GM23338 (cell line): ENCODE results near the gene PLA2G5. TPM values are rescaled to one million over a fixed set of nuclear protein-coding genes. Genes with fewer than 3 reads are reported as not detected.

Experiments
- ATAC-seq: fragments of 200-7000 bp; cut with Tn5 transposase; 3 replicates; pipeline ENCODE4 v1.9.1; 2020
- DNase-seq: peaks from one replicate; pipeline ENCODE4 v3.0.0-alpha.2; 2015; ENCODE audit warnings: low spot score
- H2AFZ ChIP-seq: fragments of 200-600 bp; sonication (generic); 2 replicates; pipeline ENCODE4 v1.8.0; 2016; ENCODE audit warnings: antibody characterized with exemption, mild to moderate bottlenecking, moderate library complexity
- H3F3A ChIP-seq: fragments of 200-600 bp; sonication (generic); replicated peaks from 2 replicates; pipeline ENCODE4 v1.8.0; 2017; ENCODE audit warnings: antibody characterized with exemption, mixed run types, low read depth
- H3K27ac ChIP-seq: fragments of 200-600 bp; sonication (generic); 2 replicates; pipeline ENCODE4 v1.6.1; 2016; ENCODE audit warnings: low read depth
- H3K27me3 ChIP-seq: fragments of 200-600 bp; sonication (generic); 2 replicates; pipeline ENCODE4 v1.8.0; 2016; ENCODE audit warnings: mild to moderate bottlenecking, mixed run types, moderate library complexity; ENCODE audit not compliant: insufficient read depth
- H3K36me3 ChIP-seq: fragments of 200-600 bp; sonication (generic); 2 replicates; pipeline ENCODE4 v1.8.0; 2016; ENCODE audit warnings: mild to moderate bottlenecking; ENCODE audit not compliant: insufficient read depth
- H3K4me1 ChIP-seq: fragments of 200-600 bp; sonication (generic); 2 replicates; pipeline ENCODE4 v1.8.0; 2016; ENCODE audit warnings: mild to moderate bottlenecking, moderate library complexity; ENCODE audit not compliant: insufficient read depth
- H3K4me2 ChIP-seq: fragments of 200-600 bp; sonication (generic); 2 replicates; pipeline ENCODE4 v1.7.1; 2017; ENCODE audit warnings: mixed run types
- H3K4me3 ChIP-seq: fragments of 200-600 bp; sonication (generic); 2 replicates; pipeline ENCODE4 v1.6.1; 2016; ENCODE audit warnings: mixed run types
- H3K79me2 ChIP-seq: fragments of 200-600 bp; sonication (generic); replicated peaks from 2 replicates; pipeline ENCODE4 v1.8.0; 2017; ENCODE audit warnings: mild to moderate bottlenecking; ENCODE audit not compliant: insufficient read depth
- H3K9me2 ChIP-seq: fragments of 200-600 bp; sonication (generic); 2 replicates; pipeline ENCODE4 v1.8.0; 2017; ENCODE audit not compliant: insufficient read depth
- H4K20me1 ChIP-seq: fragments of 200-600 bp; sonication (generic); replicated peaks from 2 replicates; pipeline ENCODE4 v1.8.0; 2017; ENCODE audit warnings: mild to moderate bottlenecking; ENCODE audit not compliant: insufficient read depth
- H3K27ac Mint-ChIP-seq: 2 replicates; pipeline ENCODE4 v1.8.0; 2020; ENCODE audit warnings: inconsistent platforms, mild to moderate bottlenecking, moderate library complexity, mixed read lengths
- H3K27me3 Mint-ChIP-seq: 3 replicates; pipeline ENCODE4 v1.8.0; 2022; ENCODE audit warnings: low read depth, mild to moderate bottlenecking, moderate library complexity, mixed read lengths, inconsistent platforms; ENCODE audit not compliant: insufficient read depth, poor library complexity
- H3K36me3 Mint-ChIP-seq: 3 replicates; pipeline ENCODE4 v1.8.0; 2021; ENCODE audit warnings: low read depth, mild to moderate bottlenecking, inconsistent platforms, moderate library complexity, mixed read lengths
- H3K4me1 Mint-ChIP-seq: 3 replicates; pipeline ENCODE4 v1.8.0; 2020; ENCODE audit warnings: mild to moderate bottlenecking, inconsistent platforms, mixed read lengths
- H3K4me3 Mint-ChIP-seq: 3 replicates; pipeline ENCODE4 v1.8.0; 2021; ENCODE audit warnings: moderate library complexity, mild to moderate bottlenecking, inconsistent platforms, mixed read lengths
- H3K9me3 Mint-ChIP-seq: 3 replicates; pipeline ENCODE4 v1.8.0; 2020; ENCODE audit warnings: moderate library complexity, mild to moderate bottlenecking, inconsistent platforms, mixed read lengths
- CREB1 ChIP-seq: fragments of 250-450 bp; sonication (Bioruptor Pico); IDR thresholded peaks from 2 replicates; pipeline ENCODE4 v1.5.0; 2020; ENCODE audit warnings: low read depth, mild to moderate bottlenecking, moderate library complexity
- EZH2 ChIP-seq: fragments of 200-600 bp; sonication (generic); IDR thresholded peaks from one replicate; pipeline ENCODE4 v1.8.0; 2017; ENCODE audit warnings: antibody characterized with exemption, mild to moderate bottlenecking, low read depth; ENCODE audit not compliant: unreplicated experiment
- JUNB ChIP-seq: IDR thresholded peaks from one replicate; pipeline ENCODE4 v1.6.1; 2016; ENCODE audit warnings: antibody characterized with exemption; ENCODE audit not compliant: unreplicated experiment
- NANOG ChIP-seq: IDR thresholded peaks from 2 replicates; pipeline ENCODE4 v1.6.1; 2016; ENCODE audit warnings: antibody characterized with exemption, borderline replicate concordance
- STAT1 ChIP-seq: IDR thresholded peaks from one replicate; pipeline ENCODE4 v1.6.1; 2016; ENCODE audit warnings: antibody characterized with exemption; ENCODE audit not compliant: unreplicated experiment
- ZNF114 ChIP-seq: fragments of 250-450 bp; sonication (Bioruptor Pico); IDR thresholded peaks from 2 replicates; pipeline ENCODE4 v1.5.0; 2020; ENCODE audit warnings: mild to moderate bottlenecking, moderate library complexity
- ZNF331 ChIP-seq: fragments of 250-450 bp; sonication (Bioruptor Pico); IDR thresholded peaks from 2 replicates; pipeline ENCODE4 v1.5.0; 2020; ENCODE audit warnings: low read depth, mild to moderate bottlenecking, moderate library complexity
- polyA plus RNA-seq: library from polyadenylated mRNA; unstranded; fragments of >200 nt; fragmentation: Nextera tagmentation; extraction: Ambion mirVana; gene quantifications from 2 replicates; pipeline ENCODE4 v1.2.1, GENCODE V29; 2016
- total RNA-seq: library from RNA; depleted of rRNA; stranded (reverse); fragments of >200 nt; shearing (Covaris generic); gene quantifications from 2 replicates; pipeline ENCODE4 v1.2.3, GENCODE V29; 2014
- TF ChIP-seq, protein P1 (sequence below): IDR thresholded peaks from one replicate; pipeline ENCODE4 v1.6.1; 2018; ENCODE audit warnings: antibody characterized with exemption; ENCODE audit not compliant: unreplicated experiment
- TF ChIP-seq, protein P2 (sequence below): IDR thresholded peaks from 2 replicates; pipeline ENCODE4 v1.6.1; 2016; ENCODE audit warnings: antibody characterized with exemption
- TF ChIP-seq, protein P3 (sequence below), 2 experiments: fragments of 200-600 bp in 1 of 2; sonication (generic) in 1 of 2; conservative IDR thresholded peaks; 2 replicates each; pipeline versions ENCODE4 v1.5.1 to v1.6.1; 2016 to 2017; ENCODE audit warnings: antibody characterized with exemption in 2 of 2, low read depth in 2 of 2, mild to moderate bottlenecking in 2 of 2, moderate library complexity in 1 of 2

PLA2G5 gene
- total and polyA plus RNA-seq, 2 experiments from 2014 or later, result not detected

DNA sequence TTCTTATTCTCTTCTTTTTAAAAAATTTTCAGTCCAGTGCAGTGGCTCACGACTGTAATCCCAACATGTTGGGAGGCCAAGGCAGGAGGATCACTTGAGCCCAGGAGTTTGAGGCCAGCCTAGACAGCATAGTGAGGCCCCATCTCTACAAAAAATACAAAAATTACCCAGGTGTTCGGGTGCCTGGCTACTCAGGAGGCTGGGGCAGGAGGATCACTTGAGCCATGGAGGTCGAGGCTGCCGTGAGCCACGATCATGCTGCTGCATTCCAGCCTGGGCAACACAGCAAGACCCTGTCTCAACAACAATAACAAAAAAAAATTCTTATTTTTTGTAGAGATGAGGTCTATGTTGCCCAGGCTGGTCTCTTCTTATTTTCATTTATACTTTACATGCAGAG is 41.5 kb downstream of the PLA2G5 start (continued):
- TF ChIP-seq, protein P1, sequence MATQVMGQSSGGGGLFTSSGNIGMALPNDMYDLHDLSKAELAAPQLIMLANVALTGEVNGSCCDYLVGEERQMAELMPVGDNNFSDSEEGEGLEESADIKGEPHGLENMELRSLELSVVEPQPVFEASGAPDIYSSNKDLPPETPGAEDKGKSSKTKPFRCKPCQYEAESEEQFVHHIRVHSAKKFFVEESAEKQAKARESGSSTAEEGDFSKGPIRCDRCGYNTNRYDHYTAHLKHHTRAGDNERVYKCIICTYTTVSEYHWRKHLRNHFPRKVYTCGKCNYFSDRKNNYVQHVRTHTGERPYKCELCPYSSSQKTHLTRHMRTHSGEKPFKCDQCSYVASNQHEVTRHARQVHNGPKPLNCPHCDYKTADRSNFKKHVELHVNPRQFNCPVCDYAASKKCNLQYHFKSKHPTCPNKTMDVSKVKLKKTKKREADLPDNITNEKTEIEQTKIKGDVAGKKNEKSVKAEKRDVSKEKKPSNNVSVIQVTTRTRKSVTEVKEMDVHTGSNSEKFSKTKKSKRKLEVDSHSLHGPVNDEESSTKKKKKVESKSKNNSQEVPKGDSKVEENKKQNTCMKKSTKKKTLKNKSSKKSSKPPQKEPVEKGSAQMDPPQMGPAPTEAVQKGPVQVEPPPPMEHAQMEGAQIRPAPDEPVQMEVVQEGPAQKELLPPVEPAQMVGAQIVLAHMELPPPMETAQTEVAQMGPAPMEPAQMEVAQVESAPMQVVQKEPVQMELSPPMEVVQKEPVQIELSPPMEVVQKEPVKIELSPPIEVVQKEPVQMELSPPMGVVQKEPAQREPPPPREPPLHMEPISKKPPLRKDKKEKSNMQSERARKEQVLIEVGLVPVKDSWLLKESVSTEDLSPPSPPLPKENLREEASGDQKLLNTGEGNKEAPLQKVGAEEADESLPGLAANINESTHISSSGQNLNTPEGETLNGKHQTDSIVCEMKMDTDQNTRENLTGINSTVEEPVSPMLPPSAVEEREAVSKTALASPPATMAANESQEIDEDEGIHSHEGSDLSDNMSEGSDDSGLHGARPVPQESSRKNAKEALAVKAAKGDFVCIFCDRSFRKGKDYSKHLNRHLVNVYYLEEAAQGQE, result no peak
- TF ChIP-seq CREB1 (CRISPR knock-in tag) (no peak), NANOG (no peak), ZNF114 (CRISPR knock-in tag) (no peak), STAT1 (no peak)
- TF ChIP-seq, protein P2, sequence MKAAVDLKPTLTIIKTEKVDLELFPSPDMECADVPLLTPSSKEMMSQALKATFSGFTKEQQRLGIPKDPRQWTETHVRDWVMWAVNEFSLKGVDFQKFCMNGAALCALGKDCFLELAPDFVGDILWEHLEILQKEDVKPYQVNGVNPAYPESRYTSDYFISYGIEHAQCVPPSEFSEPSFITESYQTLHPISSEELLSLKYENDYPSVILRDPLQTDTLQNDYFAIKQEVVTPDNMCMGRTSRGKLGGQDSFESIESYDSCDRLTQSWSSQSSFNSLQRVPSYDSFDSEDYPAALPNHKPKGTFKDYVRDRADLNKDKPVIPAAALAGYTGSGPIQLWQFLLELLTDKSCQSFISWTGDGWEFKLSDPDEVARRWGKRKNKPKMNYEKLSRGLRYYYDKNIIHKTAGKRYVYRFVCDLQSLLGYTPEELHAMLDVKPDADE, result no peak

DNA sequence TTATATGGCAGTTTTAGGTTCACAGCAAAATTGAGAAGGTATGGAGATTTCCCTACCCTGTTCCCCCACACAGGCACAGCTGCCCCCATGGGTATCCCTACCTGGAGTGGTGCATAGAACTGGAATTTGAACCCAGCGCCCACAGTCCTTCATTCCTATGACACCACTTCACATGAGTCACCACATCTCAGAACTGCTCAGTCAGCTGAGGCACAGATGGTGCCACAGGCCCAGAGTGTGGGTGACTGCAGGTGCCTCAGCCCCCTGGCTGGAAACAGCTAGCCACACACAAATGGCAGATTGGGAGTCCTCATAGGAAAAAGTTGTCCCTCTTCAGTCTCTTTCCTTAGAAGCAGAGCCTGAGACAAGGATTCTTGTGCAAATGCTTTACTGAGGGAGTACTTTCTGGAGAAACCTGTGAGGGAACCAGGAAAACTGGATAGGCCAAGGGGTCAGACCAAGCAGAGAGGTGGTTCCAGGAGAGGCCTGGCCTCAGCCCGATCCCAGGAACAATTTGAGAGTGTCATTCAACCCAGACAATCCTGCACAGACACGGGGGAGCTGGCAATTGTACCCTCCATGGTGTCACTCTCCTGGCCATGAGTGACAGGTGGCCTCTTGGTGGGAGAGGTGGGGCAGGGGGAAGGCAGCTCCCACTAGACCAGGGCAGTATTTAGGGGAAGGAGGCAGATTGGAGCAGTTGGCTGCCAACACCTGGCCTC is 42.4 kb downstream of the PLA2G5 start:
- DNase-seq (no peak), ATAC-seq (no peak)
- Histone ChIP-seq H3K9me2 (no peaks in the 10 kb centered on the region; the same call in 1 of the 2 replicates), H4K20me1 (no peaks in the 10 kb centered on the region), H3K27me3 (no peaks in the 10 kb centered on the region), H3K4me3 (no peak overlapping the region), H3K36me3 (no peaks in the 10 kb centered on the region), H3K4me2 (no peak overlapping the region), H3K4me1 (no peaks in the 10 kb centered on the region), H2AFZ (no peak overlapping the region), H3K27ac (no peak overlapping the region), H3F3A (no peaks in the 10 kb centered on the region), H3K79me2 (no peaks in the 10 kb centered on the region)
- Mint-ChIP-seq H3K36me3 (no peaks in the 10 kb centered on the region), H3K9me3 (0 out of 3 replicates have a peak, but pooled peaks cover 3% of the 10 kb centered on the region), H3K4me3 (no peak overlapping the region), H3K27ac (no peak overlapping the region), H3K27me3 (peaks cover 4% of the 10 kb centered on the region), H3K4me1 (peaks cover 18% of the 10 kb centered on the region)
- TF ChIP-seq JUNB, result no peak
- TF ChIP-seq EZH2, result no peak
- TF ChIP-seq, protein P2, result no peak
- no peak for TF ChIP-seq ZNF114 (CRISPR knock-in tag)
- no peak for TF ChIP-seq ZNF331
- TF ChIP-seq CREB1 (CRISPR knock-in tag), result no peak
- no peak for TF ChIP-seq NANOG
- TF ChIP-seq, protein P3, sequence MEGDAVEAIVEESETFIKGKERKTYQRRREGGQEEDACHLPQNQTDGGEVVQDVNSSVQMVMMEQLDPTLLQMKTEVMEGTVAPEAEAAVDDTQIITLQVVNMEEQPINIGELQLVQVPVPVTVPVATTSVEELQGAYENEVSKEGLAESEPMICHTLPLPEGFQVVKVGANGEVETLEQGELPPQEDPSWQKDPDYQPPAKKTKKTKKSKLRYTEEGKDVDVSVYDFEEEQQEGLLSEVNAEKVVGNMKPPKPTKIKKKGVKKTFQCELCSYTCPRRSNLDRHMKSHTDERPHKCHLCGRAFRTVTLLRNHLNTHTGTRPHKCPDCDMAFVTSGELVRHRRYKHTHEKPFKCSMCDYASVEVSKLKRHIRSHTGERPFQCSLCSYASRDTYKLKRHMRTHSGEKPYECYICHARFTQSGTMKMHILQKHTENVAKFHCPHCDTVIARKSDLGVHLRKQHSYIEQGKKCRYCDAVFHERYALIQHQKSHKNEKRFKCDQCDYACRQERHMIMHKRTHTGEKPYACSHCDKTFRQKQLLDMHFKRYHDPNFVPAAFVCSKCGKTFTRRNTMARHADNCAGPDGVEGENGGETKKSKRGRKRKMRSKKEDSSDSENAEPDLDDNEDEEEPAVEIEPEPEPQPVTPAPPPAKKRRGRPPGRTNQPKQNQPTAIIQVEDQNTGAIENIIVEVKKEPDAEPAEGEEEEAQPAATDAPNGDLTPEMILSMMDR (conservative IDR thresholded peaks at IDR 0.05; ENCODE audit: low read depth in 2 of 2), result no peak
- no peak for TF ChIP-seq STAT1
